NCI-H510A treated with DMSO at 0.1 percent for 48 hours (cell line): ENCODE measurements around the gene TAP2.

ENCODE experiments used
- DNase-seq: peaks from one replicate; lab custom pipeline; 2025; lab: John Stamatoyannopoulos, UW

Gene TAP2

GRCh38 chr6:32790306-32790705, 48.2 kb downstream of the TAP2 start:
- DNase-seq = no peak
